Peyer's patch (tissue), 4 donors: ENCODE measurements around the gene PALB2.

ENCODE experiments used
- CTCF ChIP-seq, 6 experiments: fragments of 450-650 bp in 4 of 6; fragments of 200-600 bp in 2 of 6; sonication (generic) in 1 of 6; IDR thresholded peaks; one replicate each; pipeline ENCODE4 v1.5.1; 2017 to 2019; ENCODE audit warnings: antibody characterized with exemption in 6 of 6, mild to moderate bottlenecking in 3 of 6, moderate library complexity in 1 of 6
- POLR2A ChIP-seq, 2 donors: fragments of 450-650 bp; IDR thresholded peaks; one replicate each; pipeline ENCODE4 v1.5.1; 2017; ENCODE audit warnings: antibody characterized with exemption in 2 of 2, mild to moderate bottlenecking in 2 of 2, moderate library complexity in 2 of 2

- TF ChIP-seq CTCF (IDR thresholded peaks at IDR 0.05) (no peak), POLR2A (IDR thresholded peaks at IDR 0.05) (no peak)
Measured at GRCh38 chr16:23676924-23677480, 35.9 kb upstream of the PALB2 start.
